T-helper 17 cell (primary cell): ENCODE results near the gene GALNT11. TPM values are rescaled to one million over a fixed set of nuclear protein-coding genes. Genes with fewer than 3 reads are reported as not detected.
"Not testable (repeated sequence)": the region's sequence is repeated elsewhere in the genome, so short reads cannot be mapped to it uniquely, and the experiment has no call there.

Experiments
- ATAC-seq: fragments of 150-1000 bp; cut with Tn5 transposase; 2 replicates; pipeline ENCODE4 v1.10.0; 2021; ENCODE audit warnings: mild to moderate bottlenecking, moderate library complexity
- DNase-seq, 3 donors: peaks; one replicate each; pipeline versions ENCODE4 v3.0.0 to v3.0.0-alpha.2; 2020 to 2021
- H3K9me3 ChIP-seq: one replicate; pipeline ENCODE4 v1.7.0; 2013; ENCODE audit warnings: low read length, mild to moderate bottlenecking; ENCODE audit not compliant: control insufficient read depth, poor library complexity, severe bottlenecking
- H3K27ac Mint-ChIP-seq: one replicate; pipeline ENCODE4 v1.8.0; 2022; ENCODE audit warnings: mild to moderate bottlenecking, moderate library complexity, mixed read lengths
- H3K27me3 Mint-ChIP-seq: one replicate; pipeline ENCODE4 v1.8.0; 2022; ENCODE audit warnings: mixed read lengths
- H3K36me3 Mint-ChIP-seq: one replicate; pipeline ENCODE4 v1.8.0; 2022; ENCODE audit warnings: low read depth, mixed read lengths
- H3K4me1 Mint-ChIP-seq: one replicate; pipeline ENCODE4 v1.8.0; 2022; ENCODE audit warnings: mild to moderate bottlenecking, mixed read lengths
- H3K4me3 Mint-ChIP-seq: one replicate; pipeline ENCODE4 v1.8.0; 2022; ENCODE audit warnings: mild to moderate bottlenecking, moderate library complexity, mixed read lengths
- total RNA-seq, 4 donors: library from RNA in 2 of 4; stranded (reverse) in 2 of 4; gene quantifications; one replicate each; pipeline ENCODE4 v1.2.3 and lab custom pipeline; 2022 to 2026

GALNT11 gene
- total RNA-seq, 2 donors from 2014 or later = 23.7 to 25.3 TPM

GRCh38 chr7:152013230-152013629 is 12.2 kb upstream of the GALNT11 start:
- H3K36me3 Mint-ChIP-seq = no peaks in the 10 kb centered on the region
- no peaks in the 10 kb centered on the region for H3K4me1 Mint-ChIP-seq
- no peak overlapping the region for H3K4me3 Mint-ChIP-seq
- H3K27ac Mint-ChIP-seq = no peak overlapping the region
- DNase-seq (no peak), ATAC-seq (no peak)
- H3K27me3 Mint-ChIP-seq = peaks cover 48% of the 10 kb centered on the region
- H3K9me3 ChIP-seq = no peaks in the 10 kb centered on the region

GRCh38 chr7:152013974-152014373 is 11.5 kb upstream of the GALNT11 start:
- Mint-ChIP-seq H3K4me1 (no peaks in the 10 kb centered on the region), H3K4me3 (no peak overlapping the region), H3K36me3 (no peaks in the 10 kb centered on the region), H3K27ac (no peak overlapping the region), H3K27me3 (peaks cover 51% of the 10 kb centered on the region)
- no peaks in the 10 kb centered on the region for H3K9me3 ChIP-seq
- no peak for ATAC-seq
- DNase-seq = no peak

GRCh38 chr7:152014722-152015121 is 10.8 kb upstream of the GALNT11 start:
- DNase-seq (no peak), ATAC-seq (no peak)
- Mint-ChIP-seq H3K4me3 (no peak overlapping the region), H3K27ac (no peak overlapping the region), H3K4me1 (no peaks in the 10 kb centered on the region), H3K27me3 (peaks cover 50% of the 10 kb centered on the region), H3K36me3 (no peaks in the 10 kb centered on the region)
- no peaks in the 10 kb centered on the region for H3K9me3 ChIP-seq

- Mint-ChIP-seq H3K27ac (no peak overlapping the region), H3K27me3 (peaks cover 52% of the 10 kb centered on the region), H3K4me1 (peaks cover under 1% of the 10 kb centered on the region), H3K36me3 (no peaks in the 10 kb centered on the region), H3K4me3 (no peak overlapping the region)
- no peaks in the 10 kb centered on the region for H3K9me3 ChIP-seq
- no peak for DNase-seq
- ATAC-seq = no peak
These were observed 9.9 kb upstream of the GALNT11 start for GRCh38 chr7:152015600-152015999.

DNA sequence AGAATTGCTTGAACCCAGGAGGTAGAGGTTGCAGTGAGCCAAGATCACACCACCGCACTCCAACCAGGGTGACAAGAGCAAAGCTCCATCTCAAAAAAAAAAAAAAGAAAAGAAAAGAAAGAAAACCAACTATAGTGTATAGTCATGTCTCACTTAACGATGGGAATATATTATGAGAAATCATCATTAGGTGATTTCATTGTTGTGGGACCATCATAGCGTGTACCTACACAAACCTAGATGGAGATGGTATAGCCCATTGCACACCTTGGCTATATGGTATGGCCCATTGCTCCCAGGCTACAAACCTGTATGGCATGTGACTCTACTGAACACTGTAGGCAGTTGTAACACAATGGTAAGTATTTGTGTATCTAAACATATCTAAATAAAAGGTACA is 8.5 kb upstream of the GALNT11 start:
- ATAC-seq = no peak
- no peak for DNase-seq
- Mint-ChIP-seq H3K27ac (no peak overlapping the region), H3K36me3 (no peaks in the 10 kb centered on the region), H3K4me1 (peaks cover 2% of the 10 kb centered on the region), H3K27me3 (peaks cover 43% of the 10 kb centered on the region), H3K4me3 (no peak overlapping the region)
- H3K9me3 ChIP-seq = no peaks in the 10 kb centered on the region

- not testable (repeated sequence) for H3K27ac Mint-ChIP-seq, H3K9me3 ChIP-seq, H3K4me1 Mint-ChIP-seq, H3K36me3 Mint-ChIP-seq, DNase-seq, H3K4me3 Mint-ChIP-seq, ATAC-seq
- peaks cover 36% of the 10 kb centered on the region for H3K27me3 Mint-ChIP-seq
These were observed 7.8 kb upstream of the GALNT11 start for GRCh38 chr7:152017683-152018082.

- not testable (repeated sequence) for H3K36me3 Mint-ChIP-seq, ATAC-seq, H3K4me1 Mint-ChIP-seq, H3K9me3 ChIP-seq, DNase-seq, H3K4me3 Mint-ChIP-seq, H3K27ac Mint-ChIP-seq
- peaks cover 29% of the 10 kb centered on the region for H3K27me3 Mint-ChIP-seq
These were observed 3.7 kb upstream of the GALNT11 start for GRCh38 chr7:152021740-152022139.

GRCh38 chr7:152025937-152026890 is 740 bp downstream of the GALNT11 start:
- no peak for DNase-seq
- no peak for ATAC-seq
- Mint-ChIP-seq H3K27ac (peak overlapping the region; percentile 67), H3K4me1 (peaks cover 13% of the 10 kb centered on the region), H3K36me3 (peaks cover 3% of the 10 kb centered on the region), H3K27me3 (no peaks in the 10 kb centered on the region), H3K4me3 (peak overlapping the region; percentile 85)
- H3K9me3 ChIP-seq = no peaks in the 10 kb centered on the region

GRCh38 chr7:152027491-152028365 is 2.3 kb downstream of the GALNT11 start:
- H3K36me3 Mint-ChIP-seq, DNase-seq, H3K27me3 Mint-ChIP-seq, H3K9me3 ChIP-seq, H3K4me3 Mint-ChIP-seq, ATAC-seq, H3K27ac Mint-ChIP-seq: not testable (repeated sequence)
- H3K4me1 Mint-ChIP-seq = peaks cover 13% of the 10 kb centered on the region

GRCh38 chr7:152030059-152030458 is 4.6 kb downstream of the GALNT11 start:
- not testable (repeated sequence) for DNase-seq, ATAC-seq, H3K9me3 ChIP-seq, H3K4me3 Mint-ChIP-seq, H3K27me3 Mint-ChIP-seq, H3K36me3 Mint-ChIP-seq
- H3K27ac Mint-ChIP-seq = peak overlapping the region; percentile 24
- H3K4me1 Mint-ChIP-seq = peaks cover 13% of the 10 kb centered on the region

DNA sequence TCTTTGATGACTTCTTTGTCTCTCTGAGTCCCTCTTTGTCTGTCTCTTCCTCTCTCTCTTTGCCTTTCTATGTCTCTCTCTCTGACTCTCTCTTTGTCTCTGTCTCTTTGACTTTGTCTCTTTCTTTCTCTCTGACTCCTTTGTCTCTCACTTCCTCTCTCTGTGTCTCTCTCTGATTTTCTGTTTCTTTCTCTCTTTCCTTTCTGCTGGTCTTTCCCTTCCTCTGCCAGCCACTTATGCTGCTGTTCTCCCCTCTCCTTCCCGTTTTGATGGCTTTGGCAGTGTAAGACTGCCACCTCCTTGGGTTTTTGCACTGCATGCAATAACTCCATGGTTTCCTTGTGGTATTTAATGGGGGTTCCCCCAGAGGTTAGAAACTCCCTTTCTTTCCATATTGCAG is 5.2 kb downstream of the GALNT11 start:
- H3K27me3 Mint-ChIP-seq, DNase-seq, H3K9me3 ChIP-seq, ATAC-seq, H3K4me3 Mint-ChIP-seq, H3K36me3 Mint-ChIP-seq, H3K27ac Mint-ChIP-seq: not testable (repeated sequence)
- H3K4me1 Mint-ChIP-seq = peaks cover 13% of the 10 kb centered on the region

DNA sequence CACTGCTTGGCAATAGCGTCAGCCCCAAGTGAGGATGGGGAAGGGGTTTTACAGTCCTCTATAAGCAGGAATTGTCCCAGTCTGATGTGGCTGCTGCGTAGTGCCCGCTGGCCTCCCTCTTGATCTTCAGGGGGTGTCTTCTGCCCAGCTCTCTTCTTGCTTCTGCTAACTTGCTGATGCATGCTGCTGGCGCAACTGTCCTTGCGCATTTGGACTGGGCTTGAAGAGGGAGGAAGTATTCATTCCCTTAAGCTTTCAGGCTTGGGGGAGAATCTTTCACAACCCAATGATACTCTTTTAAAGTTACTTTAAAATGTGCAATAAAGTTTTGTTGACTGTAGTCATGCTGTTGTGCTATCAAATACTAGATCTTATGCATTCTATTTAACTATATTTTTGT is 10.3 kb downstream of the GALNT11 start:
- Mint-ChIP-seq H3K27me3 (no peaks in the 10 kb centered on the region), H3K4me3 (no peak overlapping the region), H3K36me3 (peaks cover 2% of the 10 kb centered on the region), H3K4me1 (peaks cover 2% of the 10 kb centered on the region), H3K27ac (no peak overlapping the region)
- peaks cover 11% of the 10 kb centered on the region for H3K9me3 ChIP-seq
- ATAC-seq (no peak), DNase-seq (no peak)

- ATAC-seq, H3K4me3 Mint-ChIP-seq, H3K27ac Mint-ChIP-seq, H3K27me3 Mint-ChIP-seq, H3K36me3 Mint-ChIP-seq, DNase-seq, H3K4me1 Mint-ChIP-seq: not testable (repeated sequence)
- H3K9me3 ChIP-seq = peaks cover 11% of the 10 kb centered on the region
These were observed 12.9 kb downstream of the GALNT11 start for GRCh38 chr7:152038410-152038809.
